GM12878 (cell line): ENCODE measurements around the gene KRTAP1-1.
"Not testable (repeated sequence)": the region's sequence is repeated elsewhere in the genome, so short reads cannot be mapped to it uniquely, and the experiment has no call there.

ENCODE experiments used
- CBX3 ChIP-seq: fragments of 200-600 bp; sonication (generic); IDR thresholded peaks from 2 replicates; pipeline ENCODE4 v1.6.1; 2016; ENCODE audit warnings: low read depth, borderline replicate concordance
- CHD4 ChIP-seq: fragments of 200-600 bp; sonication (generic); IDR thresholded peaks from 2 replicates; pipeline ENCODE4 v1.6.1; 2016; ENCODE audit warnings: mild to moderate bottlenecking
- CTCF ChIP-seq, 3 experiments: IDR thresholded peaks in 2 of 3; conservative IDR thresholded peaks in 1 of 3; 2 replicates each; pipeline ENCODE4 v1.5.1; 2011; ENCODE audit warnings: low read depth in 3 of 3, low read length in 3 of 3, mild to moderate bottlenecking in 3 of 3, control low read depth in 2 of 3, moderate library complexity in 2 of 3, inconsistent platforms in 1 of 3, mixed read lengths in 1 of 3; ENCODE audit not compliant: control insufficient read depth in 2 of 3, insufficient read depth in 1 of 3; ENCODE audit errors: extremely low read depth in 1 of 3
- EP300 ChIP-seq, 2 experiments: fragments of 150-350 bp in 1 of 2; IDR thresholded peaks; 2 replicates each; pipeline ENCODE4 v1.6.1; 2011 to 2012; ENCODE audit warnings: low read depth in 2 of 2, low read length in 2 of 2, borderline replicate concordance in 1 of 2, improper control_type of control experiment in 1 of 2, inconsistent platforms in 1 of 2; ENCODE audit not compliant: control insufficient read depth in 1 of 2
- EZH2 ChIP-seq: IDR thresholded peaks from 2 replicates; pipeline ENCODE4 v1.6.1; 2012; ENCODE audit warnings: low read depth, mild to moderate bottlenecking, control low read depth, inconsistent platforms, low read length, borderline replicate concordance; ENCODE audit not compliant: control insufficient read depth
- FOXK2 ChIP-seq: fragments of 450-650 bp; IDR thresholded peaks from 2 replicates; pipeline ENCODE4 v1.6.1; 2017; ENCODE audit warnings: mild to moderate bottlenecking, moderate library complexity
- POLR2A ChIP-seq: IDR thresholded peaks from 2 replicates; pipeline ENCODE4 v1.6.1; 2011; ENCODE audit warnings: low read depth, mild to moderate bottlenecking, low read length
- POLR2AphosphoS5 ChIP-seq: IDR thresholded peaks from 2 replicates; pipeline ENCODE4 v1.6.1; 2011; ENCODE audit warnings: mild to moderate bottlenecking, low read length, inconsistent platforms
- SIN3A ChIP-seq: IDR thresholded peaks from 2 replicates; pipeline ENCODE4 v1.6.1; 2012; ENCODE audit warnings: low read depth, low read length, improper control_type of control experiment
- TCF7 ChIP-seq: IDR thresholded peaks from 2 replicates; pipeline ENCODE4 v1.6.1; 2014; ENCODE audit warnings: antibody characterized with exemption, borderline replicate concordance
- TF ChIP-seq, protein P1 (sequence below): fragments of 450-650 bp; formaldehyde crosslinking; IDR thresholded peaks from 2 replicates; pipeline ENCODE4 v1.4.0; 2020; ENCODE audit warnings: mild to moderate bottlenecking, moderate library complexity

DNA sequence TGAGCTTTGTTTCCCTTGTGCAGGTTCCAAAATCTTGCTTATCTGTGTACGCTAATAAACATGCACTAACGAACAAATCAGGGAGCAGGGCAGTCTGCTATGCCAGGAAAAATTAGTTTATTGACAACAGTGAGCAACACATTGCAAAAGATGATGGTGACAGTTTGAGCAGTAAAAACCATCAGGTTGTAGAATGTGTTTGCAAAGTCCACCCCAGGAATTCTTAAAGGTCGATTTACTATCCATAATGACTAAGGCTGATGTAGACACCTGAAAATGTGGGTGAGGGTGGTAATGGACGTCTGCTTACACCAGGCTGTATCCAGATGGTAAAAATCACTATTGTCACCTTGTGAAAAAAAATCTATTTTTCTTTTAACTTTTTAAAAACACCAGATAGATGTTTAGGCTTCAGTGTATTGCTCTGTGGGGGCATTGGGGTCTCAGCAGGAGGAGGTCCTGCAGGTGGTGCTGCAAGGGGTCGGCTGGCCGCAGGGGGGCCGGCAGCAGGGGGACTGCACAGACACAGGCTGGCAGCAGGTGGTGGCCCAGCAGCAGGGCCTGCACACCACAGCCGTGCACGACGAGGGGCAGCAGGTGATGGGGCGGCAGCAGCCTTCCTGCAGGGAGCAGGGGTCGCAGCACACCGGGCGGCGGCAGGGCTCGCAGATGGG lies 23.9 kb upstream of the KRTAP1-1 start:
- not testable (repeated sequence) for TF ChIP-seq FOXK2; POLR2AphosphoS5; SIN3A; CTCF (IDR thresholded peaks at IDR 0.05 in 2 of 3, conservative IDR thresholded peaks at IDR 0.05 in 1 of 3; ENCODE audit: control insufficient read depth in 2 of 3, extremely low read depth in 1 of 3, insufficient read depth in 1 of 3, low read depth in 3 of 3, low read length in 3 of 3); EZH2; CHD4; EP300 (IDR thresholded peaks at IDR 0.05; ENCODE audit: borderline replicate concordance in 1 of 2, control insufficient read depth in 1 of 2, low read depth in 2 of 2, low read length in 2 of 2); TCF7; CBX3; POLR2A
- TF ChIP-seq, protein P1, sequence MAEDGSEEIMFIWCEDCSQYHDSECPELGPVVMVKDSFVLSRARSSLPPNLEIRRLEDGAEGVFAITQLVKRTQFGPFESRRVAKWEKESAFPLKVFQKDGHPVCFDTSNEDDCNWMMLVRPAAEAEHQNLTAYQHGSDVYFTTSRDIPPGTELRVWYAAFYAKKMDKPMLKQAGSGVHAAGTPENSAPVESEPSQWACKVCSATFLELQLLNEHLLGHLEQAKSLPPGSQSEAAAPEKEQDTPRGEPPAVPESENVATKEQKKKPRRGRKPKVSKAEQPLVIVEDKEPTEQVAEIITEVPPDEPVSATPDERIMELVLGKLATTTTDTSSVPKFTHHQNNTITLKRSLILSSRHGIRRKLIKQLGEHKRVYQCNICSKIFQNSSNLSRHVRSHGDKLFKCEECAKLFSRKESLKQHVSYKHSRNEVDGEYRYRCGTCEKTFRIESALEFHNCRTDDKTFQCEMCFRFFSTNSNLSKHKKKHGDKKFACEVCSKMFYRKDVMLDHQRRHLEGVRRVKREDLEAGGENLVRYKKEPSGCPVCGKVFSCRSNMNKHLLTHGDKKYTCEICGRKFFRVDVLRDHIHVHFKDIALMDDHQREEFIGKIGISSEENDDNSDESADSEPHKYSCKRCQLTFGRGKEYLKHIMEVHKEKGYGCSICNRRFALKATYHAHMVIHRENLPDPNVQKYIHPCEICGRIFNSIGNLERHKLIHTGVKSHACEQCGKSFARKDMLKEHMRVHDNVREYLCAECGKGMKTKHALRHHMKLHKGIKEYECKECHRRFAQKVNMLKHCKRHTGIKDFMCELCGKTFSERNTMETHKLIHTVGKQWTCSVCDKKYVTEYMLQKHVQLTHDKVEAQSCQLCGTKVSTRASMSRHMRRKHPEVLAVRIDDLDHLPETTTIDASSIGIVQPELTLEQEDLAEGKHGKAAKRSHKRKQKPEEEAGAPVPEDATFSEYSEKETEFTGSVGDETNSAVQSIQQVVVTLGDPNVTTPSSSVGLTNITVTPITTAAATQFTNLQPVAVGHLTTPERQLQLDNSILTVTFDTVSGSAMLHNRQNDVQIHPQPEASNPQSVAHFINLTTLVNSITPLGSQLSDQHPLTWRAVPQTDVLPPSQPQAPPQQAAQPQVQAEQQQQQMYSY (CRISPR knock-in tag) = not testable (repeated sequence)
